GM18498 (cell line): ENCODE results near the gene GORASP2.
A peak's percentile ranks its signal among the peaks of the same experiment; 100 is the strongest.

ENCODE experiments used
- ATAC-seq: cut with Tn5 transposase; IDR thresholded peaks from one replicate; pipeline ENCODE4 v1.9.1; 2021; ENCODE audit warnings: mild to moderate bottlenecking, moderate library complexity; ENCODE audit not compliant: unreplicated experiment

Gene GORASP2

GRCh38 chr2:170963386-170963785 is 34.3 kb downstream of the GORASP2 start:
- ATAC-seq = no peak

DNA sequence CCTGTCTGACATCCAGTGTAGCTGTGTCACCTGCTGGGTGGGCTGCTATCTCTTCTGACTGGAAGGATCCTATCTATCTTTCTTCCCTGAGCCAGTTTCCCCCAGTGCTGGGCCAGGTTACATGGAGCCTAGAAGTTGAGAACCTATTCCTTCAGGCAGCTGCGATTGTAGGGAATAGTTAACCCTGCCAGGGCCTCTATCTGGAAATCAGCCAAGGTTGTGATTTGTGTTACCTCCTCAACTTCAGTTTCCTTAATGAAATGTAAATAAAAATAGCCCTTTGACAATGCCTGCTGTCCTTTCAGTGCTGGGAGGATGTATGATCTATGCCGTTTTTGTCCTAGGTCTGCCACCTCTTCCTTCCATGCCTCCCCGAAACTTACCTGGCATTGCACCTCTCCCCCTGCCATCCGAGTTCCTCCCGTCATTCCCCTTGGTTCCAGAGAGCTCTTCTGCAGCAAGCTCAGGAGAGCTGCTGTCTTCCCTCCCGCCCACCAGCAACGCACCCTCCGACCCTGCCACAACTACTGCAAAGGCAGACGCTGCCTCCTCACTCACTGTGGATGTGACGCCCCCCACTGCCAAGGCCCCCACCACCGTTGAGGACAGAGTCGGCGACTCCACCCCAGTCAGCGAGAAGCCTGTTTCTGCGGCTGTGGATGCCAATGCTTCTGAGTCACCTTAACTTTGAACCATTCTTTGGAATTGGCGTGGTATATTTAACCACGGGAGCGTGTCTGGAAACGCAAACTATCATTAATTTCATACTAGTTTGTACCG is 36.6 kb downstream of the GORASP2 start:
- no peak for ATAC-seq

GRCh38 chr2:170966648-170967396 is 37.8 kb downstream of the GORASP2 start:
- ATAC-seq = no peak

- no peak for ATAC-seq
Observed at GRCh38 chr2:170967553-170967952, 38.5 kb downstream of the GORASP2 start.

- ATAC-seq = no peak
Observed at GRCh38 chr2:170968205-170969003, 39.4 kb downstream of the GORASP2 start.

GRCh38 chr2:170969030-170969429 is 40.0 kb downstream of the GORASP2 start:
- no peak for ATAC-seq

DNA sequence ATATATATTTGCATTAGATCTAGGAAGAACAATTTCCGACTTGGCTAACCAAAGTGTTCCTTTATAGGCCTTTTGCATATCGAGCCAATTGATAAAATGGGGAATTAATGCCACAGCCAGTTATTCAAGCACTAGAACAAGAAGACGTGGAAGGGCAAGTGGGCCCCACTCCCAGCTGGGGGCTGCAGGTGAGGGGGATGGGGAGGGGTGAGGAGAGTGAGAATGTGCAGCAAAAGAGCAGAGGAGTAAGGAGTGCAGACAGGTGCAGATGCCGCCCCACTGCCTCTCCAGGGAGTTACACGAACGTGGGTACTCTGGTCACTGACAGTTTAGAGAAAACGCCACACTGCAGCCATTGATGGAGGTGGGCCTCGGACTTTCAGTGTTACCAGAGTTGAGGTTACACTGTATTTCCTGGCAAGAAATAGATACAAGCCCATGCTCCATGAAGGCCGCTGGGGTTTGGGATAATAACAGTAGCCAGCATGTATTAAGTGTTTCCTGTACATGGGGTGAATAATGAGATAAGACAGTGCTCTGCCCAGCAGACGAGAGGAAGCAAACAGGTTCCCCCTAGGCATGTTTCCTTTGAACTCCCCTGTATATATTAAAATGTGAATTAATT is 40.9 kb downstream of the GORASP2 start:
- ATAC-seq = no peak

DNA sequence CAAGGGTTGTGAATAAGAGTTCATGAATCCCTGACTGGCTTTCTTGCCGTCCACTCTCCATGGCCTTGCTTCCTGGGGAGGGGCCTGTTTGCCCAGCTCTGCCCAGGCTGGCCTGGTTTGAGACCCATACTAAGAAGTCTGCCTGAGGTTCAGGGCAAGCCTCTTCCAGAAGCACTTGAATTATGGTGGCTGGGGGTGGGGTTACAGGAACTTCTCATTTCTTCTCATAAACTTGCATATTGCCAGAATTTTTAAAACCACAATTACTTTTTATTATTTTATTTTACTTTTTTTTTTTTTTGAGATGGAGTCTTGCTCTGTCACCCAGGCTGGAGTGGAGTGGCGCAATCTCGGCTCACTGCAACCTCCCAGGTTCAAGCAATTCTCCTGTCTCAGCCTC is 42.0 kb downstream of the GORASP2 start:
- no peak for ATAC-seq

DNA sequence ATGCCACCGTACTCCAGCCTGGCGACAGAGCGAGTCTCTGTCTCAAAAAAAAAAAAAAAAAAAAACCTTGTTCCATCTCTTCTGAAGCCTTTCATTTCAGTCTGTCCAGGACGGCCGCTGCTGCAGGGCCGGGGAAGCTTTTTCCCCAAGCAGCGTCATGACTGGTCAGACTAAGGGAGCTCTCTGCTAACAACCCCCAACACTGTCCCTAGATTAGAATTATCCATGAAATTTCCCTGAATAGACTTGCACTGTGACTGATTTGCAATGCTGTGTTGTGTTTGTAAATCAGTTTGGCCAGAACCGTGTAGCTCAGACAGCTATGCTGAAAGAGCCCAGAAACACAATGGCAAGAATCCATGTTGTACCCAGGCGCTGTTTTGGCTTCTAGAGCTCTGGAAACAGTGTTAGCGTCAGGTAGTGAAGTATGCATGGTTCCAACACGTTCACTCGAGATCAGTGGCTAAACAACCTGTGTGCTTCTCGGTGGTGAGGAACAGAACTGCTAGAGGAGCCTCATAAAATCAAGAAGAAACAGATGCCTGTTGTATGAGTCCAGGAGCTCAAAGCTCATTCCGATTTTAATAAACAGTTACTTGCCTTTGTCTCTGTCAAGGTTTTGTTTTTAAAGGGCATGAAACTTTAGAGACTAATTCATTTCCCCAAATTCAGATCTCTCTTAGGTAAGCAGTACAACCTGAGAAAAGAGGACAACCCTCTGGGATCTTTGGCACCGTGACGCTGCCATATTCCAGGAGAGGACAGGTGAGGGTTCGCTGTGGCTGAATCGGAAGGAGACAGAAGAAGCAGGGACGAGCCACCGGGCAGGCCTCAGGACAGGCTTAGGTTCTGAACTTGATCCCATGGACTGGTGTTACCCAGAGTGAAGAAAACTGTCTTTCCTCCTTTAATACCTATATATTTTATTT is 43.5 kb downstream of the GORASP2 start:
- ATAC-seq = no peak

- ATAC-seq = no peak
Observed at GRCh38 chr2:170973225-170973491, 44.1 kb downstream of the GORASP2 start.

DNA sequence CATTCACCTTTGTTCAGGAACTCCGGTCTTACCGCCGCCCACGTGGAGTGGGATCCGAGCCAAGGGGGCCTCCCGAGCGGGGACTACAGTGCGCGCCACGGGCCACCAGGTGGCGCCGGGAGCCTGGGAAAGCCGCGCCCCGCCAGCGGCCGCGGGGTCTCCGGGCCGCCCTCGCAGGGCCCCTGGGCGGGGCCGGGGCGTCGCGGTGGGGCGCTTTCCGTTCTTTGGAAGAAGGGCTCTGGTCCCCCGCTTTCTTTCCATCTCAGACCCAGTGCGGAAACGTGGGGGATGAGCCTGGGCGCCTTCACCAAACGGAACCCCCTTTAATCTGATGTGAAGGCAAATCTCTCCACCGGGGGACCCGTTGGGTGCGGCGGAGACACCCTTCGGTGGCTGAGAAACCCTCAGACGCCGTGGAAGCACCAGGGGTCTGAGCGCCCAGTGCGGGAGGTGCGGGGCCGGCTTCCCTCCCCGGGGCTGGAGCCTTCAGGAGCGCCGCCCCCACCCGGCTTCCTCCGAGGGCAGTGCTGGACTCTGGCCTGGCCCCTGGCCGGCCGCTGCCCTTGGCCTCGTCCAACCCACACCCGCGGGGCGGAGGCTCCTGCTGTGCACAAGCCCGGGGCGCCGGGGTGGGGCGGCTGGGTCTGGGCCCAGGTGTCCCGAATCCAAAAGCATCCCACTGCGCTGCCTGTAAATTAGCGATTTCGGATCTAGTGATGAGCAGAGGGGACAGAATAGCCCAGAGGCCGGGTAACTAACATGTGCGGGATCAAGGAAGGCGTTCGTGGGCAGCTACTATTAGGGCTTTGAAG is 44.6 kb downstream of the GORASP2 start:
- ATAC-seq = peak; percentile 95

DNA sequence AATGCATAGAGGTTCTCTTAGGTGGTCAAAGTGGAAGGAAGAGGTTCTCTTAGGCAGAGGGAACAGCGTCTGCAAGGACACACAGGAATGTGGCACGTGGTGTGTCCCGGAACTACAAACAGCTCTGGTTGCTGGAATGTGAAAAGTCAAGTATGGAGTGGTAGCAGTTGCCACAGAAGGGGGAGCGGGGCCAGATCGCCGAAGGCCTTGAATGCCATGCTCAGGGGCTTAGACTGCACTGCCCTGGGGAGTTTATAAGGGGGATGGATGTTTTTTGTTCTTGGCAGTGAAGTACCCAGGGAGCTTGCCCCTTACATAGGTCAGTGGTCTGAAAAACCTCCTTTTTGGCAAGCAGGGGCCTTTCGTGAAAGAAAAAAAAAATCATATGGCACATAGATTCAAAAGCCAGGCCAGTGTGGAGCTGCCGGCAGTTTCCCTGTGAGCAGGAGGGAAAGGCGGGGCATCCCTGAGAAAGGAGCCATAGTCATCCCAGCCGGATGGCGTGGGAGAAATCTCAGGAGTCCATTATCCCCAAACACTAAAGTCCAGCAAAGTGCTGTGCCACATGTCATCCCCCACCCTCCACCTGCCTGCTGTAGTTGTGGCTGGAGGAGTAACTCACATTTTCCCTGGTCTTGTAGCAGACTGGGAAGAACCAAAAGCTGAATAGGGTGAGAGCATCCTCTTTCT is 45.4 kb downstream of the GORASP2 start:
- no peak for ATAC-seq

- ATAC-seq = no peak
Observed at GRCh38 chr2:170975127-170975942, 46.3 kb downstream of the GORASP2 start.

GRCh38 chr2:170975943-170976270 is 46.9 kb downstream of the GORASP2 start:
- no peak for ATAC-seq

- no peak for ATAC-seq
Observed at GRCh38 chr2:170984079-170984478, 55.0 kb downstream of the GORASP2 start.

DNA sequence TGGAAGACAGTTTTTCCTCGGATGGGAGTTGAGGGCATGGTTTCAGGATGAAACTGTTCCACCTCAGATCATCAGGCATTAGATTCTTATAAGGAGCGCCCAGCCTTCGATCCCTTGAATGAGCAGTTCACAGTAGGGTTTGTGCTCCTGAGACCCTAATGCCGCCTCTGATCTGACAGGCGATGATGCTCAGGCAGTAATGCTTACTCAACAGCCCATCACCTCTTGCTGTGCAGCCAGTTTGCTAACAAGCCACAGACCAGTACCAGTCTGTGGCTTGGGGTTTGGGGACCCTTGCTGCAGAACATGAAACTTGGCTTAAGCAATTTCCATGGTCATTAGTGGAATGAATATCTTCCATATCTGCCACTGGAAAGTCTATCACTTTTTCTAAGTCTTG is 56.4 kb downstream of the GORASP2 start:
- no peak for ATAC-seq

DNA sequence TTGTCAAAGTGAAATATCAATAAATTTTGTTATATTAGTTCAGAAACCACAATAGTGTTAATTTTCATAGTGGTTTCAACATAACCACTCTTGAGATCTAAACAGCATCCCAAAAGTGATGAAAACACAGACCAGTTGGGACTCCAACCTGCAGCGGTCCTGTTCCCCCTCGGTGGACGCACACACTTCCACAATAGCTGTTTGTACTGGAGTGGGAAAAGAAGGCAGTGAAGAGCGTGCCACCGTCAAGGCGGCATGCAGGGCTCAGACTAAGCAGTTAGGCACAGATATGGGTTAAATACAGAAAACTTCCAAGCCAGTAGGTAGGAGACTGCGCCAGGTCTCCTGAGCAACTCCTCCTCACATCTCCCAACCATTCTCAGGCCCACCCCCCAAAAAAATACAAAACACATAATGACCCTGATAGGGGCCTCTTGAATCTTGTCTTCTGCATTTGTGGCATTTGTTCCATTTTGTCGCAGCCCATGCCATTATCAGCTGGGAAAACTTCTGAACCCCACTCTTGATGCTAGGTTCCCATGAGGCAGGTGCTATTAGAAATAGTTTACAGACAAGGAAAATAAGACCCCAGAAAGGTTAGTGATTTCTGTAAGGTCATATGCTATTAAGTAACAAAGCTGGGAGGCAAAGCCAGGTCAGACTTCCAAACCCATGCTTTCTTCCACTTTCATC is 57.7 kb downstream of the GORASP2 start:
- no peak for ATAC-seq
